ENCODE data around the gene ZNF618.

DNA sequence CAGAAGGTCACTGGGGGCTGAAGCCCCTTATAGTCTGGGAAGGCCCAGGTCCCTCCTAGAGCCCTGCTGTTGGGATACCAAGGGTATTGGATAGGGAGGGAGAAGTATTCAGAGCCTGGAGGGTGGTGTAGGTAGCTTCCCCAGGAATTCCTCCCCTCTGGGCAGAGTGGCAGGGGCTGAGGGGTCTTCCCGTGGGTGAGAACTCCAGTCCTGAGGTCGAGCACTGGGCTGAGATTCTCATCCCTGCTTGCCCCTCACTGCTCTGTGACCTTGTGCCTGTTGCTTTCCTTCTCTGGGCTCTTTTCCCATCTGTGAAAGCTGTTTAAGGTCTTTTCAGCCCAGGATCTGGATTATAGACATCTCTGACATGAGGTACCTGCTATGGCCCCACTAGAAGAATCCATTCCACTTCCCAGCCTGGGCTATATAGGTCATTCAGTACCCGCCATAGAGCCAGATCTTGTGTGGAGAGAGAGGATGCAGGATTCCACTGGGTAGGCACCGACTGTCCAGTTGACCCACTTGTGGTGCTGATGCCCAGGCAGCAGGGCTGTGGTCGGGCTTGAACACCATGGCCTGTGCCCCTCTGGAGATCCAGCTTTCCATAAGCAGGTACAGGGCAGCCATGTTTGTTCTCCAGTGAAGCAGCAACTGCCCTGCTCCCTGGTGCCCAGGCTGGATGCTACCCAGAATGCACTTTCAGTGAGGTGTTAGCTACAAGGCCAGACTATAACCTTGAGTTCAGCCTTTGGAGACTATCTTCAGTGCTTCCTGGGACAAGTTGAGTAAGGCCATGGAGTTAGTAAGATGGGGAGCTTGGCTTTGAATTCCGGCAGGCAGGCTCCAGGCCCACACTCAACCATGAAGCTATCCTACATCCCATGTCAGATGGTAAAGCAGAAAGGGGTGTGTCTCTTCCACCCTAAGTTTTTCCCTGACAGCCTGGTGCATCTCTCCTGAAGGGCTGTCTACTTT, 141.9 kb downstream of the ZNF618 start:
- no peak for TF ChIP-seq RFX5 (IDR thresholded peaks at IDR 0.05; ENCODE audit: low read length)
- TF ChIP-seq, protein P1, sequence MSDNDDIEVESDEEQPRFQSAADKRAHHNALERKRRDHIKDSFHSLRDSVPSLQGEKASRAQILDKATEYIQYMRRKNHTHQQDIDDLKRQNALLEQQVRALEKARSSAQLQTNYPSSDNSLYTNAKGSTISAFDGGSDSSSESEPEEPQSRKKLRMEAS (IDR thresholded peaks at IDR 0.05; ENCODE audit: low read depth), result no peak
- no peak for TF ChIP-seq TAF1 (IDR thresholded peaks at IDR 0.05; ENCODE audit: borderline replicate concordance, low read depth, low read length)
- TF ChIP-seq, protein P2, sequence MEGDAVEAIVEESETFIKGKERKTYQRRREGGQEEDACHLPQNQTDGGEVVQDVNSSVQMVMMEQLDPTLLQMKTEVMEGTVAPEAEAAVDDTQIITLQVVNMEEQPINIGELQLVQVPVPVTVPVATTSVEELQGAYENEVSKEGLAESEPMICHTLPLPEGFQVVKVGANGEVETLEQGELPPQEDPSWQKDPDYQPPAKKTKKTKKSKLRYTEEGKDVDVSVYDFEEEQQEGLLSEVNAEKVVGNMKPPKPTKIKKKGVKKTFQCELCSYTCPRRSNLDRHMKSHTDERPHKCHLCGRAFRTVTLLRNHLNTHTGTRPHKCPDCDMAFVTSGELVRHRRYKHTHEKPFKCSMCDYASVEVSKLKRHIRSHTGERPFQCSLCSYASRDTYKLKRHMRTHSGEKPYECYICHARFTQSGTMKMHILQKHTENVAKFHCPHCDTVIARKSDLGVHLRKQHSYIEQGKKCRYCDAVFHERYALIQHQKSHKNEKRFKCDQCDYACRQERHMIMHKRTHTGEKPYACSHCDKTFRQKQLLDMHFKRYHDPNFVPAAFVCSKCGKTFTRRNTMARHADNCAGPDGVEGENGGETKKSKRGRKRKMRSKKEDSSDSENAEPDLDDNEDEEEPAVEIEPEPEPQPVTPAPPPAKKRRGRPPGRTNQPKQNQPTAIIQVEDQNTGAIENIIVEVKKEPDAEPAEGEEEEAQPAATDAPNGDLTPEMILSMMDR (IDR thresholded peaks at IDR 0.05), result no peak
- no peak for TF ChIP-seq RAD21 (IDR thresholded peaks at IDR 0.05; ENCODE audit: low read length)
- TF ChIP-seq EP300 (IDR thresholded peaks at IDR 0.05; ENCODE audit: borderline replicate concordance in 1 of 2, low read depth in 1 of 2, low read length in 1 of 2), result no peak
- TF ChIP-seq, protein P3, sequence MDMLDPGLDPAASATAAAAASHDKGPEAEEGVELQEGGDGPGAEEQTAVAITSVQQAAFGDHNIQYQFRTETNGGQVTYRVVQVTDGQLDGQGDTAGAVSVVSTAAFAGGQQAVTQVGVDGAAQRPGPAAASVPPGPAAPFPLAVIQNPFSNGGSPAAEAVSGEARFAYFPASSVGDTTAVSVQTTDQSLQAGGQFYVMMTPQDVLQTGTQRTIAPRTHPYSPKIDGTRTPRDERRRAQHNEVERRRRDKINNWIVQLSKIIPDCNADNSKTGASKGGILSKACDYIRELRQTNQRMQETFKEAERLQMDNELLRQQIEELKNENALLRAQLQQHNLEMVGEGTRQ (IDR thresholded peaks at IDR 0.05; ENCODE audit: borderline replicate concordance, low read depth, low read length), result no peak
- TF ChIP-seq FOXJ3 (CRISPR knock-in tag; IDR thresholded peaks at IDR 0.05), result no peak
- TF ChIP-seq, protein P4, sequence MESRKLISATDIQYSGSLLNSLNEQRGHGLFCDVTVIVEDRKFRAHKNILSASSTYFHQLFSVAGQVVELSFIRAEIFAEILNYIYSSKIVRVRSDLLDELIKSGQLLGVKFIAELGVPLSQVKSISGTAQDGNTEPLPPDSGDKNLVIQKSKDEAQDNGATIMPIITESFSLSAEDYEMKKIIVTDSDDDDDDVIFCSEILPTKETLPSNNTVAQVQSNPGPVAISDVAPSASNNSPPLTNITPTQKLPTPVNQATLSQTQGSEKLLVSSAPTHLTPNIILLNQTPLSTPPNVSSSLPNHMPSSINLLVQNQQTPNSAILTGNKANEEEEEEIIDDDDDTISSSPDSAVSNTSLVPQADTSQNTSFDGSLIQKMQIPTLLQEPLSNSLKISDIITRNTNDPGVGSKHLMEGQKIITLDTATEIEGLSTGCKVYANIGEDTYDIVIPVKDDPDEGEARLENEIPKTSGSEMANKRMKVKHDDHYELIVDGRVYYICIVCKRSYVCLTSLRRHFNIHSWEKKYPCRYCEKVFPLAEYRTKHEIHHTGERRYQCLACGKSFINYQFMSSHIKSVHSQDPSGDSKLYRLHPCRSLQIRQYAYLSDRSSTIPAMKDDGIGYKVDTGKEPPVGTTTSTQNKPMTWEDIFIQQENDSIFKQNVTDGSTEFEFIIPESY (IDR thresholded peaks at IDR 0.05; ENCODE audit: borderline replicate concordance, low read depth), result no peak
